Measurements from ENCODE around the gene FADS3.

GRCh38 chr11:61896665-61897386 lies 5.5 kb upstream of the FADS3 start:
- TF ChIP-seq CTCF (IDR thresholded peaks at IDR 0.05) (no peak), EZH2phosphoT487 (IDR thresholded peaks at IDR 0.05) (no peak)
